Thymus (tissue), 11 donors: ENCODE measurements around the gene SH2D7. TPM values are rescaled to one million over a fixed set of nuclear protein-coding genes. Genes with fewer than 3 reads are reported as not detected.

Experiments used
- DNase-seq, 9 donors: peaks; one replicate each; pipeline ENCODE4 v3.0.0-alpha.2; 2013; ENCODE audit warnings: low spot score in 9 of 9, low read depth in 6 of 9, missing footprints in 1 of 9
- H3K27ac ChIP-seq, 2 donors: one replicate each; pipeline ENCODE4 v1.5.1; 2013; ENCODE audit warnings: control low read depth in 1 of 2, low read depth in 1 of 2, low read length in 1 of 2, mild to moderate bottlenecking in 1 of 2, moderate library complexity in 1 of 2
- H3K27me3 ChIP-seq, 2 donors: one replicate each; pipeline ENCODE4 v1.5.1; 2013; ENCODE audit warnings: low read length in 1 of 2; ENCODE audit not compliant: control insufficient read depth in 2 of 2, insufficient read depth in 1 of 2
- H3K36me3 ChIP-seq, 2 donors: one replicate each; pipeline ENCODE4 v1.5.1; 2013; ENCODE audit warnings: low read length in 1 of 2, mild to moderate bottlenecking in 1 of 2, moderate library complexity in 1 of 2; ENCODE audit not compliant: control insufficient read depth in 2 of 2, insufficient read depth in 2 of 2
- H3K4me1 ChIP-seq, 2 donors: one replicate each; pipeline ENCODE4 v1.5.1; 2013; ENCODE audit warnings: low read length in 2 of 2; ENCODE audit not compliant: control insufficient read depth in 2 of 2, insufficient read depth in 2 of 2
- H3K4me3 ChIP-seq, 2 donors: one replicate each; pipeline ENCODE4 v1.5.1; 2013; ENCODE audit warnings: low read length in 2 of 2, control low read depth in 1 of 2, mild to moderate bottlenecking in 1 of 2
- H3K9me3 ChIP-seq, 2 donors: one replicate each; pipeline ENCODE4 v1.5.1; 2013; ENCODE audit warnings: low read length in 1 of 2, mild to moderate bottlenecking in 1 of 2; ENCODE audit not compliant: control insufficient read depth in 2 of 2, insufficient read depth in 1 of 2
- WGBS: extraction: QIAGEN DNeasy Blood & Tissue Kit; methylation state at CpG from one replicate; pipeline ENCODE4 v1.1.7; 2013; 5-methylcytosine and 5-hydroxymethylcytosine counted together
- polyA plus RNA-seq: library from polyadenylated mRNA; stranded (reverse); fragments of 200-250 nt; gene quantifications from one replicate; pipeline ENCODE4 v1.2.3, GENCODE V29; 2013
- total RNA-seq: library from RNA; stranded (reverse); fragments of 120-200 nt; gene quantifications from one replicate; pipeline ENCODE4 v1.2.4, GENCODE V29; 2013
- donor health status: healthy.

SH2D7 gene
- total and polyA plus RNA-seq, 2 donors, result 0.05 TPM

DNA sequence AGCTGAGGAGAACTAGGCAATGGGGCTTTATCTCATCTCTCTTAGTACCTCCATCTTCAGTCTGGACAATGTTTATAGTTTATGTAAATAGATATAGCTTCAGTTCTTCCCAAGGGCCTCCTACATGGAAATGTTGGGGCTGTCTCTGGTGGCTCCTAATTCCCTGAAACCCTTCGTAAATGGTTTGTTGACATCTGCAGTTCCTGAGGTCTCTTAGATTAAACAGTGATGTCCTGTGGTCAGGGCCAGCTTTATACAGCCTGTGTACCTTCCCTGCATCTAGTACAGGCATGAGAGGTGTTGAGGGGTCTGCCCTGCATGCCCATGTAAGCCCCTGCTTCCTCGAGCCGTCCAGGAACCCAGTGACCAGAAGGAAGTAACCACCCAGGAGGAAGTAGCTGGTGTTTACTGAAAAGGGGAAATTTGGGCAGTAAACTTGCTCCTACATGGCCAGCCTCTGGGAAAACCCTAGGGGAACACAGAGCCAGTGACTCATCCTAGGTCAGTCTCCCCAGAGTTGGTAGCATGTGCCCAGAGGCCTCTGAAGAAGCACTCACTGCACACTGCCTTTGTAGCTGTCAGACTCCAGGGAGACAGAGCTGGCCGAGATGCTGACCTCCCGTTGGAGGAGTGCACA is 10.1 kb upstream of the SH2D7 start:
- no peak for DNase-seq
- Histone ChIP-seq H3K4me3 (no peak overlapping the region), H3K9me3 (no peaks in the 10 kb centered on the region), H3K27ac (no peak overlapping the region), H3K27me3 (no peaks in the 10 kb centered on the region), H3K4me1 (peaks cover 2 to 20% of the 10 kb centered on the region in 2 donors), H3K36me3 (no peaks in the 10 kb centered on the region)
- 86% methylated on average over 5 of the region's 5 CpGs for WGBS

DNA sequence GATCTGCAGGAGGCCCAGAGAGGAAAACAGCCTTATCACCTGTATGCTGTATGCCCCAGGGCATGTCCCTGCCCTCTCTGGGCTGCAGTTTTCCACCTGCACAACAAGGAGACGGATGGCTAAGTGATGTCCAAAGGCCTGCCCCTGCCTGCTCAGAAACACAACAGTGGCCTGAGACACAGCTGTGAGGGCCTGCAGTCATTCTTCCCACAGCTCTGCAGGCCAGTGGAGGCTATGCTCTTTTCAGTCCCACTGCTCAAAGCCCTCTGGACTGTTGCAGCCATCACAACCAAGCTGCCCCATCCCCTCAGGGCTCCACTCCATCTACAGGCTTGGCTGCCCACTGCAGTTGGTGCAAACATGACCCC is 9.6 kb upstream of the SH2D7 start:
- no peak for DNase-seq
- Histone ChIP-seq H3K9me3 (no peaks in the 10 kb centered on the region), H3K27me3 (no peaks in the 10 kb centered on the region), H3K4me3 (no peak overlapping the region), H3K27ac (no peak overlapping the region), H3K36me3 (no peaks in the 10 kb centered on the region), H3K4me1 (peaks cover under 1 to 18% of the 10 kb centered on the region in 2 donors)
- 95% methylated on average over 1 of the region's 1 CpG for WGBS

DNA sequence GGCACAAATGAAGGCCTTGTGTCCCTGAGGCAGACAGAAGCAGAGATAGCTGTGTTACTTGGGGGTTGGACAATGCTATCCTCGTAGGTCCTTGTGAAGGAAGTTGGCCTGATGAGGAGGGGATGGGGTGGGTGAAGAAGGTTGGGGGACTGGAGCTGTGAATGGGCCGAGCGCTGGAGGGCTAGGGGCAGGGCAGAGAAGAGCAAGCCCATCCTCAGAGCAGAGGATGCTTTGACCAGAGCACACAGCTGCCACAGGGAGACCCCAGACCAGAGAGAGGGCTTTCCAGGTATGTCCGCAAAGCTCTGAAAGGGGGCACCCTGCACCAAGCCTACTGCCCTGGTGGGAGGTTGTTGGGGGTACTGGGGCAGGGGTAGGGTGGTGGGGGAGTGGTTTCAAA is 9.2 kb upstream of the SH2D7 start:
- no peak for DNase-seq
- 95% methylated on average over 4 of the region's 4 CpGs for WGBS
- no peaks in the 10 kb centered on the region for H3K36me3 ChIP-seq
- no peaks in the 10 kb centered on the region for H3K9me3 ChIP-seq
- H3K27me3 ChIP-seq, result no peaks in the 10 kb centered on the region
- H3K27ac ChIP-seq, result no peak overlapping the region
- H3K4me1 ChIP-seq, result peaks cover 0 to 14% of the 10 kb centered on the region in 2 donors
- H3K4me3 ChIP-seq, result no peak overlapping the region

DNA sequence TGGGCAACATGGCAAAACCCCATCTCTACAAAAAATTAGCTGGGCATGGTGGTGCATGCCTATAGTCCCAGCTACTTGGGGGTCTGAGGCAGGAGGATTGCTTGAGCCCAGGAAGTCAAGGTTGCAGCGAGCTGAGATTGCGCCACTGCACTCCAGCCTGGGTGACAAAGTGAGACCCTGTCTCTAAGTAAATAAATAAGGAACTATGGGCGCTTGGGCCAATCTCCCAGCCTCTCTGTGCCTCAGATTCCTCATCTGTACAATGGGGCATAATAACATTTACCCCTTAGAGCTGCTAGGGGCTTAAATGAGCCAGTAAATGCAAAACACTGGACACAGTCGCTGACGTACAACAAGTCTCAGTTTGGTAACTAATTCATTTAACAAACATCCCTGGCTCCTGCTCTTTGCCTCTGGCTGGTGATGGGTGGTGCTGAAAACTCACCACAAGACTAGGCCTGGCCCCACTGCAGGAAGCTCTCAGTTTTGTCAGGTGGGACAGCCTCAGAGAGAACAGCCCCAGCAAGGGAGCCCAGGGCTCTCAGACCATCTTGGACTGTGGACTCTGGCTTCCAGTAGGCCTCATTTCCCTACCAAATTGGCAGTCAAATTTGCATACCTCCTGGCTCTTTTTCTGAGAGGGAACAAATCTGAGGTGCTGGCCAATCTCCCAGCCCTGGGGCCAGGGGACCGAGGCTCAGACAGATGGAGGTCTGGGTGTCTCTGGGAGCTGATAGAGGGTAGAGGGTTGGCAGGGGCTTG is 8.5 kb upstream of the SH2D7 start:
- no peaks in the 10 kb centered on the region for H3K36me3 ChIP-seq
- H3K27ac ChIP-seq, result no peak overlapping the region
- 96% methylated on average over 6 of the region's 6 CpGs for WGBS
- no peaks in the 10 kb centered on the region for H3K27me3 ChIP-seq
- no peak for DNase-seq
- no peaks in the 10 kb centered on the region for H3K9me3 ChIP-seq
- H3K4me3 ChIP-seq, result no peak overlapping the region
- H3K4me1 ChIP-seq, result peaks cover 0 to 14% of the 10 kb centered on the region in 2 donors

DNA sequence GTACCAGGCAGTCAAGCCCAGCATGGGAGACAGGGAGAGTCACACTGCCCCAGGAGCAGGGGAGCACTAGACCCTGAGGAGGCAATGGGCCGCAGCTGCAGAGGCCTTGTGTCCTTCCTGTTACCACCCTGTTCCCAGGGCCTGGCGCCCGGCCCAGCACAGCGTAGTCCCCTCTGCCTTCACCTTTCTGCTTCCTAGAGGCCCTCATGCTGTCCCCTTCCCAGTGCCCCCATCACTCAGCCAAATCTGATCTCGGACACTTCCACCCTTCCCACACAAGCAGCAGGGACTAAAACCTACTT is 8.0 kb upstream of the SH2D7 start:
- 84% methylated on average over 5 of the region's 5 CpGs for WGBS
- no peaks in the 10 kb centered on the region for H3K27me3 ChIP-seq
- H3K4me3 ChIP-seq, result no peak overlapping the region
- peaks cover 0 to 14% of the 10 kb centered on the region in 2 donors for H3K4me1 ChIP-seq
- H3K36me3 ChIP-seq, result no peaks in the 10 kb centered on the region
- DNase-seq, result no peak
- H3K9me3 ChIP-seq, result no peaks in the 10 kb centered on the region
- no peak overlapping the region for H3K27ac ChIP-seq

DNA sequence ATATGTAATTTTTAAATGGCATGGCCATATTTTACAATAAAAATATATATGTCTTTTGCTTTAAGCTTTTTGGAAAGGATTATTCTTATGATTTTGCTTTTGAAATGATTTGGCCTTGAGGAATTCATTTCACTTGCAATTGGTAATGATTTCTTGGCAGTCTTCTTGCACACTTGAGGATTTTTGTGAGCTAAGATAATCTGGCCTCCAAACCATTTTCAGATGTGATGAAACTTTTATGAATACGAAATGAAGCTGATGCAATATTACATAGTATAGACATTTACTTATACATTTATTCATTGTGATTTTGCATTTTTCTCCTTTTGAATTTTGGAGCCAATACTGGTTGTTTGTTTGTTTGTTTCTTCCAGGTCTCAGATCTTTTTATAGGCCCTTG is 6.4 kb upstream of the SH2D7 start:
- Histone ChIP-seq H3K9me3 (no peaks in the 10 kb centered on the region), H3K4me1 (peaks cover 0 to 14% of the 10 kb centered on the region in 2 donors), H3K36me3 (no peaks in the 10 kb centered on the region), H3K4me3 (no peak overlapping the region), H3K27me3 (no peaks in the 10 kb centered on the region), H3K27ac (no peak overlapping the region)
- WGBS, result 99% methylated on average over 1 of the region's 1 CpG
- DNase-seq, result no peak

DNA sequence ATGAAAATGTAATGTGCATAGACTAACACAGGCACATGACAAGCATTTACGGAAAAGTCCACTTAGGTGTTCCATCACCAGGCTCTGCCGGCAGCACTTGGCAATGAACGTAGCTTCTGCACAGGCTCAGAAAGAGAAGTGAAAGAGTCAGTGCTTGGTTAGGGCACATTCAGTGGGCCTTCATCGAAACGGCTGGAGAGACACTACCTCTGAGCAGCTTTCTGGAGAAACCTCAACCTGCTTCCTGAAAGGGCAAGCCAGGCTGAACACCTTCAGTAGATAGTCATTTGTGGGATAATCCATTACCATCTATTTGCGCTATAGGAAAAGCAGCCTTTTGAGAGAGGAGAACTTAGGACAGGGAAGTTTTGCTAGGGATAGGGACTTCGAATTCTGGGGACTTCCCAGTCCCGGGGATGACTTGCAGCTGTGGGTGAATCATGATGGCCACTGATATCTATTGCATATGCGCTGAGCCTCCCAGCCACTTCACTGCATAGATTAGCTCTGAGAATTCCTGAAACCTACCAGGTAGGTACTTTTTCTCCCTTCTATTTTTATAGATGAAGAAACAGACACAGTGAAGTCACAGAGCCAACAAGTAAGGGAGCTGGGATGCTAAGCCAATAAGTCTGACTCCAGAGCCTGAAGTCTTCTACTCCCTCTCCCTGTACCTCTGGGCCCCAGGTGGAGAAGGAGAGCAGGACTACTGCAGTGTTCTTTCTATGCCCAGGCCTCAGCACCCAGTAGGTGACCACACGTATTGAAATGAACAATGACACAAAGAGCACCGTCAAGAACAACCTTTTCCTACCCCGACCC is 4.2 kb upstream of the SH2D7 start:
- DNase-seq, result no peak
- WGBS, result 90% methylated on average over 12 of the region's 12 CpGs
- Histone ChIP-seq H3K27ac (no peak overlapping the region), H3K9me3 (no peaks in the 10 kb centered on the region), H3K4me1 (peaks cover 0 to 20% of the 10 kb centered on the region in 2 donors), H3K36me3 (no peaks in the 10 kb centered on the region), H3K27me3 (no peaks in the 10 kb centered on the region), H3K4me3 (no peak overlapping the region)

DNA sequence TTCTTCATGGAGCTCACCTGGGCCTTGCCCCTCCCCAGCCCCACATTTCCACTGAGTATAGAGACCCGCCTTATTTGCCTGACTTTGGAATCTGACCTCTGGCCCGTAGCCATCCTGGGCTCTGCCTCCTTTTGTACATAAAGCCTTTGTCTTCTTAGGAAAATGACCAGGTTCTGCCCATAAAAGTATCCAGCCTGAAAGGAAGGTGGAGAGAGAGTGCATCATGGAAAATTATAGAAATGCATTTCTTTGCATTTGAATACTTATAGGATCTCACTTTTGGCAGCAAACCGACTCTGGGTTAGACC is 3.6 kb upstream of the SH2D7 start:
- no peaks in the 10 kb centered on the region for H3K9me3 ChIP-seq
- H3K27me3 ChIP-seq, result no peaks in the 10 kb centered on the region
- no peak overlapping the region for H3K4me3 ChIP-seq
- DNase-seq, result no peak
- H3K36me3 ChIP-seq, result no peaks in the 10 kb centered on the region
- no peak overlapping the region for H3K27ac ChIP-seq
- 95% methylated on average over 3 of the region's 3 CpGs for WGBS
- H3K4me1 ChIP-seq, result peaks cover 0 to 25% of the 10 kb centered on the region in 2 donors

DNA sequence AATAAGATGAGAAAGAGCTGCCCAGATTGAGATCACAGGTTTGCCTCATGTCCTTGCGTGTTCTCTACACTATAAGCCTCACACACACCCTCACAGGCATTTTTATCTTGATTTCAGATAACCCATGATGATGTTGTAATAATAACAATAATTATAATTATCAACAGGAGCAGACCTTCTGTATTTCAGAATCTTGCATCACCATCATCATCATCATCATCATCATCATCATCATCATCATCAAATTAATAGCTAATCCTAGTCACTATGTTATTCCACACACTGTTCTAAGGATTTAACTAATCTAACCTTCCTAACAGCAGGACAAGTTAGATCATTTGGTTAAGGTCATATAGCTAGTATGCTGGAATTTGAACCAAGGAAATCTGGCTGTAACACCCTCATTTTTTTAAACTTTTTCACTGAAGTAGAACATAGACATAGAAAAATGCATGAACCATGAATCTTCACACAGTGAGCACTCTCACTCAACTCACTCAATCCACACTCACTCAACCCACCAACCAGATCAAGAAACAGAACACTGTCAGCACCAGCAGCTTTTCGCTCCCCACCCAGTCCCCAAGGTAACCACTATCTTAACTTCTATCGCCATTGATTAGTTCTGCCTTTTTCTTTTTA is 1.8 kb upstream of the SH2D7 start:
- no peak overlapping the region for H3K4me3 ChIP-seq
- WGBS, result 97% methylated on average over 3 of the region's 3 CpGs

More for the DNA sequence above, 1.8 kb upstream of the SH2D7 start:
- H3K27me3 ChIP-seq, result no peaks in the 10 kb centered on the region
- DNase-seq, result no peak
- H3K9me3 ChIP-seq, result no peaks in the 10 kb centered on the region
- H3K27ac ChIP-seq, result no peak overlapping the region
- H3K36me3 ChIP-seq, result no peaks in the 10 kb centered on the region
- H3K4me1 ChIP-seq, result peaks cover 0 to 21% of the 10 kb centered on the region in 2 donors
